IMR-90 (cell line): ENCODE results near the gene PEX11A. TPM values are rescaled to one million over a fixed set of nuclear protein-coding genes. Genes with fewer than 3 reads are reported as not detected.

Experiments
- ATAC-seq: fragments of 200-7000 bp; cut with Tn5 transposase; 2 replicates; pipeline ENCODE4 v1.9.1; 2020; ENCODE audit warnings: low read depth, mild to moderate bottlenecking, moderate library complexity
- BruUV-seq: library from RNA; stranded (reverse); fragments of 400-500 nt; replicated peaks from 2 replicates; lab custom pipeline; 2021; lab: Mats Ljungman, UMichigan
- CTCF ChIA-PET: fragments of 300-600 bp; formaldehyde crosslinking; extraction: SDS; loops from one replicate; lab custom pipeline; 2021; ENCODE audit warnings: antibody characterized with exemption; lab: Yijun Ruan, JAX
- POLR2A ChIA-PET: fragments of 300-600 bp; sonication (Branson Sonifier 250); formaldehyde crosslinking; loops from one replicate; lab custom pipeline; 2022; ENCODE audit warnings: antibody characterized with exemption; ENCODE audit not compliant: unreplicated experiment; lab: Charles Lee
- DNase-seq: peaks from one replicate; pipeline ENCODE4 v3.0.0; 2013
- H2AFZ ChIP-seq: replicated peaks from 2 replicates; pipeline ENCODE3; 2013; ENCODE audit warnings: low read length, mild to moderate bottlenecking; ENCODE audit not compliant: poor library complexity
- H2AK5ac ChIP-seq: 2 replicates; pipeline ENCODE4 v1.6.1; 2013; ENCODE audit warnings: low read depth, low read length, inconsistent platforms
- H2AK9ac ChIP-seq: replicated peaks from 2 replicates; pipeline ENCODE3; 2013; ENCODE audit warnings: mild to moderate bottlenecking, low read depth, low read length, moderate library complexity; ENCODE audit not compliant: poor library complexity
- H2BK120ac ChIP-seq: 2 replicates; pipeline ENCODE4 v1.6.1; 2013; ENCODE audit warnings: low read depth, low read length, inconsistent platforms
- H2BK15ac ChIP-seq: 3 replicates; pipeline ENCODE4 v1.6.1; 2013; ENCODE audit warnings: low read depth, low read length, inconsistent platforms
- H2BK20ac ChIP-seq: 2 replicates; pipeline ENCODE4 v1.6.1; 2013; ENCODE audit warnings: low read depth, mild to moderate bottlenecking, inconsistent platforms, low read length, moderate library complexity
- H2BK5ac ChIP-seq: 2 replicates; pipeline ENCODE4 v1.6.1; 2013; ENCODE audit warnings: mild to moderate bottlenecking, low read depth, low read length, inconsistent platforms; ENCODE audit not compliant: poor library complexity, severe bottlenecking
- H3K14ac ChIP-seq: replicated peaks from 2 replicates; pipeline ENCODE4 v1.6.1; 2013; ENCODE audit warnings: low read depth, low read length, inconsistent platforms
- H3K18ac ChIP-seq: 2 replicates; pipeline ENCODE4 v1.6.1; 2013; ENCODE audit warnings: low read depth, low read length, control low read depth
- H3K23ac ChIP-seq: 2 replicates; pipeline ENCODE4 v1.6.1; 2013; ENCODE audit warnings: low read depth, low read length, inconsistent platforms
- H3K27ac ChIP-seq: 2 replicates; pipeline ENCODE4 v1.5.1; 2013; ENCODE audit warnings: mild to moderate bottlenecking, control low read depth, low read length; ENCODE audit not compliant: insufficient read depth
- H3K27me3 ChIP-seq: 2 replicates; pipeline ENCODE4 v1.6.1; 2013; ENCODE audit warnings: low read length; ENCODE audit not compliant: control insufficient read depth, insufficient read depth
- H3K36me3 ChIP-seq: 2 replicates; pipeline ENCODE4 v1.6.1; 2013; ENCODE audit warnings: low read length, mixed read lengths; ENCODE audit not compliant: control insufficient read depth, insufficient read depth
- H3K4ac ChIP-seq: 2 replicates; pipeline ENCODE4 v1.6.1; 2013; ENCODE audit warnings: low read depth, low read length, inconsistent platforms
- H3K4me1 ChIP-seq: 2 replicates; pipeline ENCODE4 v1.6.1; 2013; ENCODE audit warnings: low read length, mixed read lengths; ENCODE audit not compliant: control insufficient read depth, insufficient read depth
- H3K4me2 ChIP-seq: 2 replicates; pipeline ENCODE4 v1.6.1; 2013; ENCODE audit warnings: low read depth, mild to moderate bottlenecking, control low read depth, low read length, moderate library complexity
- H3K4me3 ChIP-seq: 2 replicates; pipeline ENCODE4 v1.5.1; 2013; ENCODE audit warnings: low read depth, mild to moderate bottlenecking, control low read depth, low read length, moderate library complexity; ENCODE audit not compliant: insufficient read depth
- H3K56ac ChIP-seq: 2 replicates; pipeline ENCODE4 v1.6.1; 2013; ENCODE audit warnings: low read length, inconsistent platforms; ENCODE audit not compliant: insufficient read depth; ENCODE audit errors: extremely low read depth
- H3K79me1 ChIP-seq, 2 experiments: 2 replicates each; pipeline ENCODE4 v1.6.1; 2013; ENCODE audit warnings: low read length in 2 of 2, inconsistent platforms in 1 of 2, low read depth in 1 of 2
- H3K9ac ChIP-seq: 2 replicates; pipeline ENCODE4 v1.6.1; 2013; ENCODE audit warnings: low read depth, low read length, control low read depth
- H3K9me1 ChIP-seq: 2 replicates; pipeline ENCODE4 v1.6.1; 2013; ENCODE audit warnings: low read length, inconsistent platforms; ENCODE audit not compliant: insufficient read depth
- H3K9me3 ChIP-seq: 2 replicates; pipeline ENCODE4 v1.6.1; 2013; ENCODE audit warnings: low read length; ENCODE audit not compliant: control insufficient read depth, insufficient read depth
- H4K20me1 ChIP-seq: 2 replicates; pipeline ENCODE4 v1.6.1; 2013; ENCODE audit warnings: low read length, inconsistent platforms; ENCODE audit not compliant: insufficient read depth
- H4K5ac ChIP-seq: 2 replicates; pipeline ENCODE4 v1.6.1; 2013; ENCODE audit warnings: mild to moderate bottlenecking, low read depth, low read length, control low read depth
- H4K8ac ChIP-seq, 2 experiments: 2 replicates each; pipeline ENCODE4 v1.6.1; 2013; ENCODE audit warnings: low read depth in 2 of 2, low read length in 2 of 2, control low read depth in 1 of 2, inconsistent platforms in 1 of 2
- H4K91ac ChIP-seq: 2 replicates; pipeline ENCODE4 v1.6.1; 2013; ENCODE audit warnings: low read depth, low read length, inconsistent platforms; ENCODE audit not compliant: insufficient read depth
- BHLHE40 ChIP-seq: fragments of 150-350 bp; IDR thresholded peaks from 2 replicates; pipeline ENCODE4 v1.6.1; 2016; ENCODE audit warnings: mild to moderate bottlenecking, low read depth, low read length
- CEBPB ChIP-seq: IDR thresholded peaks from 2 replicates; pipeline ENCODE4 v1.6.1; 2012; ENCODE audit warnings: low read depth, low read length, improper control_type of control experiment
- CHD1 ChIP-seq: IDR thresholded peaks from 2 replicates; pipeline ENCODE4 v1.6.1; 2012; ENCODE audit warnings: low read depth, low read length, improper control_type of control experiment
- FOS ChIP-seq: fragments of 150-350 bp; IDR thresholded peaks from 2 replicates; pipeline ENCODE4 v1.6.1; 2016; ENCODE audit warnings: low read depth, low read length
- MAFK ChIP-seq: IDR thresholded peaks from 2 replicates; pipeline ENCODE4 v1.6.1; 2012; ENCODE audit warnings: low read depth, low read length, improper control_type of control experiment
- MAZ ChIP-seq: IDR thresholded peaks from 2 replicates; pipeline ENCODE4 v1.6.1; 2012; ENCODE audit warnings: low read depth, mild to moderate bottlenecking, low read length, improper control_type of control experiment, moderate library complexity, borderline replicate concordance
- MXI1 ChIP-seq: IDR thresholded peaks from 2 replicates; pipeline ENCODE4 v1.6.1; 2012; ENCODE audit warnings: low read depth, mild to moderate bottlenecking, low read length, moderate library complexity, borderline replicate concordance
- NFE2L2 ChIP-seq: fragments of 150-350 bp; IDR thresholded peaks from 2 replicates; pipeline ENCODE4 v1.6.1; 2016; ENCODE audit warnings: low read depth, mild to moderate bottlenecking, low read length
- POLR2A ChIP-seq: IDR thresholded peaks from 2 replicates; pipeline ENCODE4 v1.6.1; 2012; ENCODE audit warnings: mild to moderate bottlenecking, low read depth, low read length
- RAD21 ChIP-seq: IDR thresholded peaks from 2 replicates; pipeline ENCODE4 v1.6.1; 2012; ENCODE audit warnings: low read length, improper control_type of control experiment
- RFX5 ChIP-seq: IDR thresholded peaks from 2 replicates; pipeline ENCODE4 v1.8.0; 2012; ENCODE audit warnings: low read depth, mild to moderate bottlenecking, low read length, moderate library complexity
- WGBS, 2 experiments: methylation state at CpG; one replicate each; pipeline versions ENCODE4 v1.1.5 to v1.1.7; 2013; ENCODE audit warnings: missing lambda C conversion rate in 2 of 2; ENCODE audit not compliant: insufficient read length in 1 of 2; ENCODE audit errors: extremely low coverage in 2 of 2; 5-methylcytosine and 5-hydroxymethylcytosine counted together
- dilution Hi-C: fragments of 300-500 bp; cut with HindIII; formaldehyde crosslinking; loops from one replicate; pipeline ENCODE4 v1.14.3; 2018; ENCODE audit warnings: low sequenced_read_pairs; ENCODE audit not compliant: unreplicated experiment
- in situ Hi-C: fragments of 300-500 bp; cut with MboI; formaldehyde crosslinking; loops from 3 replicates; pipeline ENCODE4 v1.14.3; 2019; ENCODE audit warnings: low sequenced_read_pairs, inconsistent platforms, mixed read lengths
- intact Hi-C: fragments of 100-400 bp; cut with micrococcal nuclease; formaldehyde crosslinking; loops from 2 replicates; pipeline ENCODE4 v1.10.0; 2022
- polyA plus RNA-seq, 3 experiments: library from polyadenylated mRNA; depleted of rRNA; stranded (reverse); fragments of >200 nt; gene quantifications; 2 replicates each; pipeline ENCODE4 v1.2.3, GENCODE V29; 2012; ENCODE audit warnings: low replicate concordance in 1 of 3
- total RNA-seq: library from RNA; depleted of rRNA; stranded (reverse); fragments of >200 nt; gene quantifications from 2 replicates; pipeline ENCODE4 v1.2.3, GENCODE V29; 2012
- TF ChIP-seq, protein P1 (sequence below): fragments of 150-350 bp; IDR thresholded peaks from 2 replicates; pipeline ENCODE4 v1.6.1; 2016; ENCODE audit warnings: low read depth, mild to moderate bottlenecking, low read length, moderate library complexity, borderline replicate concordance
- TF ChIP-seq, protein P2 (sequence below): conservative IDR thresholded peaks from 2 replicates; pipeline ENCODE4 v1.5.1; 2012; ENCODE audit warnings: mild to moderate bottlenecking, low read depth, low read length, improper control_type of control experiment
- TF ChIP-seq, protein P3 (sequence below): fragments of 150-350 bp; IDR thresholded peaks from 2 replicates; pipeline ENCODE4 v1.6.1; 2017; ENCODE audit warnings: mild to moderate bottlenecking, antibody characterized with exemption, low read length, low read depth

The PEX11A gene
- total and polyA plus RNA-seq, 2 of the 4 experiments (the other 2 are of a cell fraction): 4.2 to 10.2 TPM

DNA sequence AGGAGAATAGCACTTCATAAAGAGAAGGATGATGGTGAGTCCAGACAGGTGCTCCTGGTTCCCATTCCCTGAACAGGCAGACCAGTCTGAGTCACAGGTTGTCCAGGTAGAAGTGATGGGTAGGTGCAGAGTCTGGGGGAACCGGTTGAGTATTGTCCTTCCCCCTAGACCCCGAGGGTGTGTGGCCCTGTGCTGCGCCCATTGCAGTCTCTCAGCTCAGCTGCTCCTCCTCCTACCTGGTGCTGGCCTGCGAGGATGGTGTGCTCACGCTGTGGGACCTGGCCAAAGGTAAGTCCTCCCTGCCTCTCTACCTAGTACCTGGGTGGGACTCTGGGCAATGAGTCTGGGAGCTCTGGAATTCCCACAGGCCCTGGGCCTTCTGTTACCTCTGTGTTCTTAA is 40.7 kb upstream of the PEX11A start:
- no CpG with 5 or more reads among the region's 5 CpGs for whole genome bisulfite sequencing, 2 experiments
- dilution Hi-C loops: no loop called here
- no peak for DNase-seq

More for the DNA sequence above, 40.7 kb upstream of the PEX11A start:
- H3K56ac ChIP-seq: no peak overlapping the region
- BruUV-seq: no TSS peak
- CTCF ChIA-PET: no interaction called here
- H3K27me3 ChIP-seq: peaks cover 79% of the 10 kb centered on the region
- no peak overlapping the region for H2BK15ac ChIP-seq
- no peak overlapping the region for H4K8ac ChIP-seq
- H3K9ac ChIP-seq: no peak overlapping the region
- no peaks in the 10 kb centered on the region; the same call in 1 of the 2 replicates for H3K9me3 ChIP-seq
- H3K4me3 ChIP-seq: no peak overlapping the region
- no peak overlapping the region for H2BK5ac ChIP-seq
- no peaks in the 10 kb centered on the region for H4K20me1 ChIP-seq
- ATAC-seq: no peak
- no peak overlapping the region for H3K18ac ChIP-seq
- H3K27ac ChIP-seq: no peak overlapping the region
- H3K23ac ChIP-seq: no peak overlapping the region
- H3K14ac ChIP-seq: no peak overlapping the region
- no peak overlapping the region for H2AFZ ChIP-seq
- H3K9me1 ChIP-seq: no peaks in the 10 kb centered on the region
- no peak overlapping the region for H2BK20ac ChIP-seq
- no peaks in the 10 kb centered on the region for H3K4me1 ChIP-seq
- in situ Hi-C loops (no loop called here), intact Hi-C loops (no loop called here)
- TF ChIP-seq FOS (no peak), MAZ (no peak), NFE2L2 (no peak), RFX5 (no peak), CHD1 (no peak), BHLHE40 (no peak), POLR2A (no peak), CEBPB (no peak), RAD21 (no peak), MAFK (no peak), MXI1 (no peak)
- TF ChIP-seq, protein P1, sequence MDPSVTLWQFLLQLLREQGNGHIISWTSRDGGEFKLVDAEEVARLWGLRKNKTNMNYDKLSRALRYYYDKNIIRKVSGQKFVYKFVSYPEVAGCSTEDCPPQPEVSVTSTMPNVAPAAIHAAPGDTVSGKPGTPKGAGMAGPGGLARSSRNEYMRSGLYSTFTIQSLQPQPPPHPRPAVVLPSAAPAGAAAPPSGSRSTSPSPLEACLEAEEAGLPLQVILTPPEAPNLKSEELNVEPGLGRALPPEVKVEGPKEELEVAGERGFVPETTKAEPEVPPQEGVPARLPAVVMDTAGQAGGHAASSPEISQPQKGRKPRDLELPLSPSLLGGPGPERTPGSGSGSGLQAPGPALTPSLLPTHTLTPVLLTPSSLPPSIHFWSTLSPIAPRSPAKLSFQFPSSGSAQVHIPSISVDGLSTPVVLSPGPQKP: no peak
- TF ChIP-seq, protein P2, sequence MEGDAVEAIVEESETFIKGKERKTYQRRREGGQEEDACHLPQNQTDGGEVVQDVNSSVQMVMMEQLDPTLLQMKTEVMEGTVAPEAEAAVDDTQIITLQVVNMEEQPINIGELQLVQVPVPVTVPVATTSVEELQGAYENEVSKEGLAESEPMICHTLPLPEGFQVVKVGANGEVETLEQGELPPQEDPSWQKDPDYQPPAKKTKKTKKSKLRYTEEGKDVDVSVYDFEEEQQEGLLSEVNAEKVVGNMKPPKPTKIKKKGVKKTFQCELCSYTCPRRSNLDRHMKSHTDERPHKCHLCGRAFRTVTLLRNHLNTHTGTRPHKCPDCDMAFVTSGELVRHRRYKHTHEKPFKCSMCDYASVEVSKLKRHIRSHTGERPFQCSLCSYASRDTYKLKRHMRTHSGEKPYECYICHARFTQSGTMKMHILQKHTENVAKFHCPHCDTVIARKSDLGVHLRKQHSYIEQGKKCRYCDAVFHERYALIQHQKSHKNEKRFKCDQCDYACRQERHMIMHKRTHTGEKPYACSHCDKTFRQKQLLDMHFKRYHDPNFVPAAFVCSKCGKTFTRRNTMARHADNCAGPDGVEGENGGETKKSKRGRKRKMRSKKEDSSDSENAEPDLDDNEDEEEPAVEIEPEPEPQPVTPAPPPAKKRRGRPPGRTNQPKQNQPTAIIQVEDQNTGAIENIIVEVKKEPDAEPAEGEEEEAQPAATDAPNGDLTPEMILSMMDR: no peak
- TF ChIP-seq, protein P3, sequence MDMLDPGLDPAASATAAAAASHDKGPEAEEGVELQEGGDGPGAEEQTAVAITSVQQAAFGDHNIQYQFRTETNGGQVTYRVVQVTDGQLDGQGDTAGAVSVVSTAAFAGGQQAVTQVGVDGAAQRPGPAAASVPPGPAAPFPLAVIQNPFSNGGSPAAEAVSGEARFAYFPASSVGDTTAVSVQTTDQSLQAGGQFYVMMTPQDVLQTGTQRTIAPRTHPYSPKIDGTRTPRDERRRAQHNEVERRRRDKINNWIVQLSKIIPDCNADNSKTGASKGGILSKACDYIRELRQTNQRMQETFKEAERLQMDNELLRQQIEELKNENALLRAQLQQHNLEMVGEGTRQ: no peak
- POLR2A ChIA-PET: no interaction called here
- H4K5ac ChIP-seq: no peak overlapping the region
- H3K36me3 ChIP-seq: no peaks in the 10 kb centered on the region
- no peak overlapping the region for H4K91ac ChIP-seq
- H3K79me1 ChIP-seq: no peaks in the 10 kb centered on the region
- H2BK120ac ChIP-seq: no peak overlapping the region
- H3K4me2 ChIP-seq: no peak overlapping the region
- H2AK5ac ChIP-seq: no peak overlapping the region
- H3K4ac ChIP-seq: no peak overlapping the region
- no peak overlapping the region for H2AK9ac ChIP-seq
